GM06990 (cell line): ENCODE data around the gene NOL3.
A peak's percentile ranks its signal among the peaks of the same experiment; 100 is the strongest.

Experiments used
- DNase-seq: peaks from one replicate; pipeline ENCODE4 v3.0.0-alpha.2; 2011; ENCODE audit not compliant: insufficient read length; ENCODE audit errors: extremely low read depth
- H3K27me3 ChIP-seq: replicated peaks from 2 replicates; pipeline ENCODE4 v1.6.0; 2011; ENCODE audit warnings: low read length; ENCODE audit not compliant: control insufficient read depth, insufficient read depth
- H3K36me3 ChIP-seq: 2 replicates; pipeline ENCODE4 v1.5.1; 2011; ENCODE audit warnings: low read length; ENCODE audit not compliant: control insufficient read depth, insufficient read depth
- H3K4me3 ChIP-seq: replicated peaks from 2 replicates; pipeline ENCODE4 v1.5.1; 2011; ENCODE audit warnings: low read depth, mild to moderate bottlenecking, control low read depth, low read length
- CTCF ChIP-seq: IDR thresholded peaks from 2 replicates; pipeline ENCODE4 v1.5.1; 2011; ENCODE audit warnings: low read length, control low read depth, mild to moderate bottlenecking, inconsistent platforms; ENCODE audit not compliant: insufficient read depth, poor library complexity, severe bottlenecking

Gene NOL3

DNA sequence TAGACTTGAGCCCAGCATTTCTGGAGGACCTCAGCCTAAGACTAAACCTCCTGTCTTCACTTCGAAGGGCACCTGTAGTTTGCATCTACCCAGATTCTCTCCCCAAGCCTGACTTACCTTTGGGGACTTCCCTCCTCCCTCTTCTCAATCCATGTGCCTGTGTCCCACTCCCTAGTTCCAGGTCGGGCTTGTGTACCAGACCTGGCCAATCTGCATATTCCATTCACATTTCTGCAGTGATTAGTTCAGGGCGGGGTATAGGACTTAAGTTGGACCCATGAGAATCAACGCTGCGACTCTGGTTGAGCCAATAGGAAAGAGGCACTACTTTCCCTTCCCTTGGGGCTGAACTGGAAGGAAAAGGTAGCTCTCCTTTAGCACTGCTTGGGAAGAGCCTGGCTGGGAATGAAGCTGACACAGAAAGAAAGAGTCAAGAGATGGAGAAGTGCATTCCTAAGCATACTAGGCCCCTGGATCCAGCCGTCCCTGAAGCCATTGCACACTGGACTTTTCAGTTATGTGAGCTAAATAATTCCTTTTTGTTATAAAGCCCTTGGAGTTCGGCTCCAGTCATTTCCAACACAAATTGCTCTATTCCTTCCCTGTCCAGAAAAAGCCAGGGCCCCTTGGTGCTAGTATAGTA, 13.1 kb upstream of the NOL3 start:
- DNase-seq: no peak
- Histone ChIP-seq H3K36me3 (peaks cover 2% of the 10 kb centered on the region), H3K27me3 (no peaks in the 10 kb centered on the region), H3K4me3 (no peak overlapping the region)
- TF ChIP-seq CTCF: no peak

- Histone ChIP-seq H3K4me3 (peak overlapping the region; percentile 98), H3K27me3 (no peaks in the 10 kb centered on the region; the same call in 1 of the 2 replicates), H3K36me3 (peaks cover 2% of the 10 kb centered on the region)
- TF ChIP-seq CTCF: no peak
- no peak for DNase-seq
Observed at GRCh38 chr16:67157892-67158635, 12.3 kb upstream of the NOL3 start.

DNA sequence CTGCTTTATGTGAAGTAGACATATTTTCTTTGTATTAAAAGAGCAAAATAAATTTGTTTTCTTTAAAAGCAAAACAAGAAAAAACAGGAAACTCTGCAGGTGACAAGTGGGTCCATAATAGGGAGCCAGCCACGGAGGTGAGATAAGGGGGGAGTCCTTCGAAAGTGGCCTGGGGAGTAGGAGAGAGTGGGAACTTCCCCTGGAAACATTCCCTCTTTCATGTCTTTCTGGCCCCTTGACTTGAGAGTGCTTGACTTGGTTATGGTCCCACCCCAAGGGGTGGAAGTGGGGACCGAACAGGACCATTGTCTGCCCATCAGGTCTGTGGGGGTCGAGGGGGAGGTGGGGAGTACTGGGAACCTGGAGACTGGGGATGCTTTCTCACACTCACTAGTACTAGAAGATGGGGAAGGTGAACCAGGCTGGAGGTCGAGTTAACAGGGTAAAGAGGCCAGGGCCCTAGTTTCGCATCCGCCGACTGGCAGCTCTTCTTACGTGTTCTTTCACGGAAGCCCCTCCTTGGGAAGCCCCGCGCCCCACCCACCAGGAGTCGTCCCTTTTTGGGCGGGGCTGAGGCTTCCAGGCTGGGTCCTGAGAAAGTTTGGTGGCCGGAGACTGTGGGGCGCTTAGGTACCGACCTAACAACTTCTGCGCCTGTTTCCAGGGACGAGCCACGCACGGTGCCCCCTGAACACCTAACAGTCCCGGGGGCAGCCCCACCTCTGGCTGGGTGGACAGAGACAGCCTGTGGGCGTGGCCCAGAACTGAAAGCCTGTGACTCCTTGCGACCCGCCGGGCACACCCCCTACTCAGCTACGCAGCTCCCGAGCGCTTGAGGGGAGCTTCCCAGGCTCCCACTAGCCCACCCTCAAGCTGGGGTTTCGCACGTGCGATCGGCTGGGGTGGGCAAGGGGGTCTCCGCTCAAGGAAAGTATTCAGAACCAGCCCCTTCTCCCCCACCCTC, 11.4 kb upstream of the NOL3 start:
- no peak for TF ChIP-seq CTCF

DNA sequence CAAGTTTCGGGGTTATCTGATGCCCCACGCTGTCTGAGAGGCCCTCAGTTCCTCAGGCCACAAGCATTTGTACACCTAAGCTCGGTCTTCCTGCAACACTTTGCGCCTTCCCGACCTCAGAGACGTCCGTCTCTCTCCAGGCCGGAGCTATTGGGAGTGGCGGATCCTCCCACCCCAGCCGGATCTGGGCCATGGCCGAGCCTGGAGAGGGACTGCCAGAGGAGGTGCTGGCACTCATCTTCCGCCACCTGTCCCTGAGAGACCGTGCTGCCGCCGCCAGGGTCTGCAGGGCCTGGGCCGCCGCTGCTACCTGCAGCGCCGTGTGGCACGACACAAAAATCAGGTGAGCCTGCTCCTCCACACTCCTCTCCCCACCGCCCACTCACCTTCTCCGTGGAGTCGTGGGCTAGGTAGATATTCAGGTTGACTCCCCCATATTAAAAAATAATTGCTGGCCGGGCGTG, 8.7 kb upstream of the NOL3 start:
- no peaks in the 10 kb centered on the region; the same call in 1 of the 2 replicates for H3K27me3 ChIP-seq
- H3K4me3 ChIP-seq: no peak overlapping the region
- no peak for TF ChIP-seq CTCF
- DNase-seq: no peak
- H3K36me3 ChIP-seq: peaks cover 2% of the 10 kb centered on the region

More for the DNA sequence above, 11.4 kb upstream of the NOL3 start:
- peaks cover 2% of the 10 kb centered on the region for H3K36me3 ChIP-seq
- no peaks in the 10 kb centered on the region; the same call in 1 of the 2 replicates for H3K27me3 ChIP-seq
- peak; percentile 88 for DNase-seq
- peak overlapping the region; percentile 98 for H3K4me3 ChIP-seq

DNA sequence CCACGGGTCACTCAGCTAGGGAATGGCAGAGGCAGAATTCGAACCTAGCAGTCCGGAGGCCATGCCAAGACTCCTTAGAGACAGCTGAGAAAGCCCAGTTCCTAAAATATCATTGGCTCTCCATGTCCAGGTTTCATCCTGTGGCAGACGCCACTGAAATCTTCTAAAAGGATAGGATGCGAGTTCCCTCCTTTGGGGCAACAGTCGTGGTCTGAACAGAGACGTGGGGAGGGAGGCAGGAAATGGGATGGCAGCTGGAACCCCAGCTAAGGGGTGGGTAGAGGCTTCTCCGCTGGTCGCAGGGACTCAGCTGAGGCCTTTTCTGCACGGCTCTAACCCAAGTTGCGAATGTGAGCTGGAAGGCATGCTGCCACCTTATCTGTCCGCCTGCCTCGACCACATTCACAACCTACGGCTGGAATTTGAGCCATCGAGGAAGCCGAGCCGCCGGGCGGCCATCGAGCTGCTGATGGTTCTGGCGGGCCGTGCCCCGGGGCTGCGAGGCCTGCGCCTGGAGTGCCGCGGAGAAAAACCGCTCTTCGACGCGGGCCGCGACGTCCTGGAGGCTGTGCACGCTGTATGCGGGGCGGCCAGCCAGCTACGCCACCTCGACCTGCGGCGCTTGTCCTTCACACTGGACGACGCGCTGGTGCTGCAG, 7.7 kb upstream of the NOL3 start:
- peak overlapping the region; percentile 22 for H3K4me3 ChIP-seq
- H3K27me3 ChIP-seq: no peaks in the 10 kb centered on the region; the same call in 1 of the 2 replicates
- DNase-seq: no peak
- TF ChIP-seq CTCF: no peak
- no peaks in the 10 kb centered on the region; the same call in 1 of the 2 replicates for H3K36me3 ChIP-seq
